WTC11 (cell line): ENCODE results near the gene NXPH4. TPM values are rescaled to one million over a fixed set of nuclear protein-coding genes. Genes with fewer than 3 reads are reported as not detected.
A peak's percentile ranks its signal among the peaks of the same experiment; 100 is the strongest.

Experiments
- ATAC-seq: fragments of 200-7000 bp; cut with Tn5 transposase; 2 replicates; pipeline ENCODE4 v1.10.0; 2021; ENCODE audit warnings: mild to moderate bottlenecking, moderate library complexity
- CTCF ChIA-PET: fragments of 300-600 bp; sonication (Branson Sonifier 250); formaldehyde crosslinking; loops from one replicate; lab custom pipeline; 2021; ENCODE audit warnings: antibody characterized with exemption; lab: Charles Lee
- POLR2A ChIA-PET: fragments of 350-600 bp; sonication (Branson Sonifier 250); formaldehyde crosslinking; loops from one replicate; lab custom pipeline; 2021; ENCODE audit warnings: antibody characterized with exemption; lab: Charles Lee
- DNase-seq: peaks from one replicate; pipeline ENCODE4 v3.0.0; 2021; ENCODE audit warnings: low spot score
- H3K27ac Mint-ChIP-seq: 2 replicates; pipeline ENCODE4 v1.8.0; 2021; ENCODE audit warnings: mixed read lengths
- H3K27me3 Mint-ChIP-seq: 2 replicates; pipeline ENCODE4 v1.8.0; 2021; ENCODE audit warnings: low read depth, mild to moderate bottlenecking, moderate library complexity, mixed read lengths
- H3K36me3 Mint-ChIP-seq: 2 replicates; pipeline ENCODE4 v1.8.0; 2021; ENCODE audit warnings: mixed read lengths
- H3K4me1 Mint-ChIP-seq: 2 replicates; pipeline ENCODE4 v1.8.0; 2022; ENCODE audit warnings: mixed read lengths
- H3K4me3 Mint-ChIP-seq: 2 replicates; pipeline ENCODE4 v1.8.0; 2021; ENCODE audit warnings: mild to moderate bottlenecking, moderate library complexity, mixed read lengths
- H3K9me3 Mint-ChIP-seq: 2 replicates; pipeline ENCODE4 v1.8.0; 2021; ENCODE audit warnings: mixed read lengths
- AFF4 ChIP-seq: sonication (generic); formaldehyde crosslinking; IDR thresholded peaks from 2 replicates; pipeline ENCODE4 v1.8.1; 2023; ENCODE audit warnings: mild to moderate bottlenecking, missing genetic modification reagents, borderline replicate concordance
- AR ChIP-seq: fragments of 250-450 bp; sonication (Bioruptor Pico); IDR thresholded peaks from 2 replicates; pipeline ENCODE4 v1.9.0; 2021; ENCODE audit warnings: mild to moderate bottlenecking
- ATF6 ChIP-seq: sonication (generic); formaldehyde crosslinking; IDR thresholded peaks from 2 replicates; pipeline ENCODE4 v1.8.1; 2023; ENCODE audit warnings: mild to moderate bottlenecking, missing genetic modification reagents
- CREM ChIP-seq: sonication (generic); formaldehyde crosslinking; IDR thresholded peaks from 2 replicates; pipeline ENCODE4 v1.8.1; 2022; ENCODE audit warnings: mild to moderate bottlenecking, missing genetic modification reagents, moderate library complexity
- EMX1 ChIP-seq: fragments of 250-450 bp; sonication (Bioruptor Pico); IDR thresholded peaks from 2 replicates; pipeline ENCODE4 v1.8.0; 2021; ENCODE audit warnings: mild to moderate bottlenecking
- GTF2I ChIP-seq: fragments of 250-450 bp; sonication (Bioruptor Pico); conservative IDR thresholded peaks from 2 replicates; pipeline ENCODE4 v1.4.0; 2021; ENCODE audit warnings: mild to moderate bottlenecking
- MLX ChIP-seq: sonication (generic); formaldehyde crosslinking; IDR thresholded peaks from 2 replicates; pipeline ENCODE4 v1.8.1; 2023; ENCODE audit warnings: mild to moderate bottlenecking, missing genetic modification reagents, moderate library complexity
- MYBL2 ChIP-seq: sonication (generic); formaldehyde crosslinking; IDR thresholded peaks from 2 replicates; pipeline ENCODE4 v1.8.1; 2023; ENCODE audit warnings: mild to moderate bottlenecking, moderate library complexity, missing genetic modification reagents
- NFE2L1 ChIP-seq: sonication (generic); formaldehyde crosslinking; IDR thresholded peaks from 2 replicates; pipeline ENCODE4 v1.8.1; 2023; ENCODE audit warnings: missing genetic modification reagents
- NFYB ChIP-seq: sonication (generic); formaldehyde crosslinking; conservative IDR thresholded peaks from 2 replicates; pipeline ENCODE4 v1.8.0; 2022; ENCODE audit warnings: low read depth, missing genetic modification reagents
- NR1H2 ChIP-seq: sonication (generic); formaldehyde crosslinking; IDR thresholded peaks from 2 replicates; pipeline ENCODE4 v1.9.0; 2021; ENCODE audit warnings: mild to moderate bottlenecking, moderate library complexity, missing genetic modification reagents
- NR3C1 ChIP-seq: sonication (generic); formaldehyde crosslinking; conservative IDR thresholded peaks from 2 replicates; pipeline ENCODE4 v1.8.1; 2023; ENCODE audit warnings: low read depth, mild to moderate bottlenecking, missing genetic modification reagents
- OVOL2 ChIP-seq: fragments of 250-450 bp; sonication (Bioruptor Pico); IDR thresholded peaks from 2 replicates; pipeline ENCODE4 v1.9.0; 2021; ENCODE audit warnings: mild to moderate bottlenecking, borderline replicate concordance
- RELA ChIP-seq: sonication (generic); formaldehyde crosslinking; IDR thresholded peaks from 2 replicates; pipeline ENCODE4 v1.8.1; 2022; ENCODE audit warnings: missing genetic modification reagents, mild to moderate bottlenecking, borderline replicate concordance
- TEAD1 ChIP-seq: sonication (generic); formaldehyde crosslinking; IDR thresholded peaks from 2 replicates; pipeline ENCODE4 v1.8.0; 2022; ENCODE audit warnings: mild to moderate bottlenecking, missing genetic modification reagents
- USF1 ChIP-seq: sonication (generic); formaldehyde crosslinking; IDR thresholded peaks from 2 replicates; pipeline ENCODE4 v1.8.0; 2022; ENCODE audit warnings: mild to moderate bottlenecking, missing genetic modification reagents
- USF2 ChIP-seq: sonication (generic); formaldehyde crosslinking; IDR thresholded peaks from 2 replicates; pipeline ENCODE4 v1.8.1; 2023; ENCODE audit warnings: mild to moderate bottlenecking, missing genetic modification reagents, moderate library complexity
- ZNF121 ChIP-seq: sonication (generic); formaldehyde crosslinking; IDR thresholded peaks from 2 replicates; pipeline ENCODE4 v1.8.0; 2023; ENCODE audit warnings: missing genetic modification reagents
- ZNF219 ChIP-seq: sonication (generic); formaldehyde crosslinking; IDR thresholded peaks from 2 replicates; pipeline ENCODE4 v1.8.0; 2023; ENCODE audit warnings: missing genetic modification reagents, mild to moderate bottlenecking, borderline replicate concordance
- ZNF232 ChIP-seq: sonication (generic); formaldehyde crosslinking; IDR thresholded peaks from 2 replicates; pipeline ENCODE4 v1.8.0; 2022; ENCODE audit warnings: mild to moderate bottlenecking, missing genetic modification reagents
- ZNF396 ChIP-seq: fragments of 250-450 bp; sonication (Bioruptor Pico); IDR thresholded peaks from 2 replicates; pipeline ENCODE4 v1.8.0; 2021; ENCODE audit warnings: mild to moderate bottlenecking, moderate library complexity, borderline replicate concordance
- ZNF512 ChIP-seq: sonication (generic); formaldehyde crosslinking; IDR thresholded peaks from 2 replicates; pipeline ENCODE4 v1.8.1; 2022; ENCODE audit warnings: missing genetic modification reagents, borderline replicate concordance
- total RNA-seq: library from RNA; stranded (reverse); gene quantifications from 3 replicates; pipeline ENCODE4 v1.2.3, GENCODE V29; 2021

NXPH4 gene
- total RNA-seq, 1 experiment from 2014 or later, result 4.9 TPM

- no peak overlapping the region for H3K27ac Mint-ChIP-seq
- H3K36me3 Mint-ChIP-seq, result peaks cover 35% of the 10 kb centered on the region
- H3K4me1 Mint-ChIP-seq, result peaks cover 49% of the 10 kb centered on the region
- CTCF ChIA-PET, result interaction anchor here (0.6 kb wide), 1 partner anchor 21 kb away, joined by 4 read pairs; no protein-coding TSS in a partner anchor
- no peaks in the 10 kb centered on the region for H3K9me3 Mint-ChIP-seq
- H3K27me3 Mint-ChIP-seq, result peaks cover 56% of the 10 kb centered on the region
- DNase-seq, result no peak
- POLR2A ChIA-PET, result interaction anchor here (9.7 kb wide), 1 partner anchor 10 kb away, joined by 97 read pairs; no protein-coding TSS in a partner anchor
- ATAC-seq, result no peak
- TF ChIP-seq NFYB (no peak), NR3C1 (CRISPR knock-in tag) (no peak), CREM (no peak), ZNF121 (CRISPR knock-in tag) (no peak), AFF4 (CRISPR knock-in tag) (no peak), OVOL2 (CRISPR knock-in tag) (no peak), NR1H2 (CRISPR knock-in tag) (no peak), ZNF512 (no peak), ATF6 (CRISPR knock-in tag) (no peak), EMX1 (no peak), ZNF232 (CRISPR knock-in tag) (no peak)
- no peak overlapping the region for H3K4me3 Mint-ChIP-seq
These were observed 18.0 kb downstream of the NXPH4 start for GRCh38 chr12:57234571-57235016.

- H3K27me3 Mint-ChIP-seq, result peaks cover 60% of the 10 kb centered on the region
- no peak overlapping the region for H3K4me3 Mint-ChIP-seq
- H3K36me3 Mint-ChIP-seq, result peaks cover 35% of the 10 kb centered on the region
- DNase-seq (peak; percentile 56), ATAC-seq (peak; percentile 1)
- H3K4me1 Mint-ChIP-seq, result peaks cover 50% of the 10 kb centered on the region
- CTCF ChIA-PET, result interaction anchor here (10.7 to 18.5 kb wide), 2 partner anchors 9 to 21 kb away, joined by 415 to 660 read pairs; partner anchors contain the start of genes NXPH4 and SHMT2
- POLR2A ChIA-PET, result interaction anchor here (9.7 kb wide), 1 partner anchor 10 kb away, joined by 97 read pairs; no protein-coding TSS in a partner anchor
- no peaks in the 10 kb centered on the region for H3K9me3 Mint-ChIP-seq
- H3K27ac Mint-ChIP-seq, result no peak overlapping the region
- TF ChIP-seq USF1 (peak; percentile 46; the same call in 1 of the 2 replicates), RELA (CRISPR knock-in tag) (no peak), MLX (no peak), MYBL2 (no peak), TEAD1 (CRISPR knock-in tag) (no peak), ZNF396 (CRISPR knock-in tag) (no peak), NFE2L1 (CRISPR knock-in tag) (no peak), ZNF219 (CRISPR knock-in tag) (no peak), GTF2I (CRISPR knock-in tag) (no peak), USF2 (CRISPR knock-in tag) (no peak), AR (CRISPR knock-in tag) (0 out of 2 replicates have a peak, but pooled peaks have one; percentile 8)
These were observed 18.6 kb downstream of the NXPH4 start for GRCh38 chr12:57235017-57235727.
